Tibial nerve (tissue), 4 donors: ENCODE results near the gene LIMD2. TPM values are rescaled to one million over a fixed set of nuclear protein-coding genes. Genes with fewer than 3 reads are reported as not detected.
A peak's percentile ranks its signal among the peaks of the same experiment; 100 is the strongest.

Source experiments
- DNase-seq, 2 donors: peaks; one replicate each; pipeline ENCODE4 v3.0.0-alpha.2; 2019; ENCODE audit warnings: low spot score in 2 of 2
- H3K27ac ChIP-seq, 4 donors: fragments of 200-600 bp; sonication (generic) in 3 of 4; one replicate each; pipeline ENCODE4 v1.5.1; 2017 to 2019; ENCODE audit warnings: mild to moderate bottlenecking in 1 of 4
- H3K27me3 ChIP-seq, 2 donors: fragments of 200-600 bp; sonication (generic) in 1 of 2; one replicate each; pipeline versions ENCODE4 v1.5.1 to v1.6.0; 2017 to 2019
- H3K36me3 ChIP-seq, 3 donors: fragments of 200-600 bp; sonication (generic); one replicate each; pipeline ENCODE4 v1.5.1; 2018 to 2019
- H3K4me1 ChIP-seq, 4 donors: fragments of 200-600 bp; sonication (generic) in 3 of 4; one replicate each; pipeline ENCODE4 v1.5.1; 2017 to 2019
- H3K4me3 ChIP-seq, 4 donors: fragments of 200-600 bp; sonication (generic) in 3 of 4; one replicate each; pipeline ENCODE4 v1.5.1; 2017 to 2019; ENCODE audit warnings: mild to moderate bottlenecking in 1 of 4, moderate library complexity in 1 of 4
- H3K9me3 ChIP-seq, 4 donors: fragments of 200-600 bp; sonication (generic) in 3 of 4; one replicate each; pipeline ENCODE4 v1.5.1; 2017 to 2019
- EP300 ChIP-seq, 2 donors: sonication (generic); formaldehyde crosslinking; IDR thresholded peaks; one replicate each; pipeline ENCODE4 v1.6.1; 2017; ENCODE audit warnings: antibody characterized with exemption in 2 of 2, mild to moderate bottlenecking in 1 of 2
- POLR2A ChIP-seq, 2 donors: fragments of 450-650 bp; IDR thresholded peaks; one replicate each; pipeline ENCODE4 v1.6.1; 2017; ENCODE audit warnings: antibody characterized with exemption in 2 of 2, mild to moderate bottlenecking in 2 of 2, moderate library complexity in 2 of 2
- WGBS, 2 donors: methylation state at CpG; one replicate each; pipeline ENCODE4 v1.1.5; 2018; 5-methylcytosine and 5-hydroxymethylcytosine counted together
- total RNA-seq, 4 donors: library from RNA; depleted of rRNA; stranded (reverse); fragments of >200 nt; gene quantifications; one replicate each; pipeline ENCODE4 v1.1.0, GENCODE V29; 2016
- TF ChIP-seq, protein P1 (sequence below), 5 experiments: fragments of 200-600 bp in 3 of 5; fragments of 450-650 bp in 2 of 5; sonication (generic) in 3 of 5; IDR thresholded peaks; one replicate each; pipeline ENCODE4 v1.5.1; 2016 to 2019; ENCODE audit warnings: antibody characterized with exemption in 5 of 5, mild to moderate bottlenecking in 3 of 5, moderate library complexity in 2 of 5

Gene LIMD2
- total RNA-seq, 4 donors from 2014 or later = 7.5 to 40.2 (median 25.2) TPM

DNA sequence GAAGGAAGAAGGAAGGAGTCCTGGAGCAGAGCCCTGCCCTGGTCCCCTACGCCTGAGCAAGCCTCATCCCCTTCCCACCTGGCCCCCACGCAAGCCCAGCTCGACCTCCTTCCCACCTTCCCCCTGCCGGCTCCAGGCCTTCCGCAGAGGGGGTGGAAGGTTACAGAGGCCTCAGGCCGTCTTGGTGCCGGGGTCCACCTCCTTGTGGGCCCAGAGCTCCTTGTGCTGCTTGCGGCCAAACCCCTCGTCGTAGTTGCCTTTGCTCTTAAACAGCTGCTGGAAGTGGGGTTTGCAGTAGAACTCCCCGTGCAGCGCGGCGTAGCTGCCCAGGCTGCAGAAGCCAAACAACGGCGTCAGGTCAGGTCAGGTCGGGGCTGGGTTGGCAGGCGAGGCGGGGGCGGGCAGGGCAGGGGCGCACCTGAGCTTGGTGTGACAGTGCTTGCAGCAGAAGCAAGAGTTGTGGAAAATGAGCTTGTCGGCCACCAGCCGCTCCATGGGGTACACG lies 1.5 kb downstream of the LIMD2 start:
- peaks cover 0 to 31% (median 5%) of the 10 kb centered on the region in 3 donors for H3K36me3 ChIP-seq
- peak overlapping the region in 3 of 4 donors; percentile 85 to 97 (median 90) for H3K27ac ChIP-seq
- peak overlapping the region; percentile 41 to 84 (median 62) for H3K4me3 ChIP-seq
- WGBS, 2 donors = 39 to 43% methylated on average over 17 to 20 of the region's 24 CpGs
- H3K9me3 ChIP-seq = no peaks in the 10 kb centered on the region
- peaks cover 0 to 77% (median 35%) of the 10 kb centered on the region in 4 donors for H3K4me1 ChIP-seq
- H3K27me3 ChIP-seq = no peaks in the 10 kb centered on the region
- no peak for DNase-seq
- TF ChIP-seq POLR2A (IDR thresholded peaks at IDR 0.05) = no peak
- TF ChIP-seq, protein P1, sequence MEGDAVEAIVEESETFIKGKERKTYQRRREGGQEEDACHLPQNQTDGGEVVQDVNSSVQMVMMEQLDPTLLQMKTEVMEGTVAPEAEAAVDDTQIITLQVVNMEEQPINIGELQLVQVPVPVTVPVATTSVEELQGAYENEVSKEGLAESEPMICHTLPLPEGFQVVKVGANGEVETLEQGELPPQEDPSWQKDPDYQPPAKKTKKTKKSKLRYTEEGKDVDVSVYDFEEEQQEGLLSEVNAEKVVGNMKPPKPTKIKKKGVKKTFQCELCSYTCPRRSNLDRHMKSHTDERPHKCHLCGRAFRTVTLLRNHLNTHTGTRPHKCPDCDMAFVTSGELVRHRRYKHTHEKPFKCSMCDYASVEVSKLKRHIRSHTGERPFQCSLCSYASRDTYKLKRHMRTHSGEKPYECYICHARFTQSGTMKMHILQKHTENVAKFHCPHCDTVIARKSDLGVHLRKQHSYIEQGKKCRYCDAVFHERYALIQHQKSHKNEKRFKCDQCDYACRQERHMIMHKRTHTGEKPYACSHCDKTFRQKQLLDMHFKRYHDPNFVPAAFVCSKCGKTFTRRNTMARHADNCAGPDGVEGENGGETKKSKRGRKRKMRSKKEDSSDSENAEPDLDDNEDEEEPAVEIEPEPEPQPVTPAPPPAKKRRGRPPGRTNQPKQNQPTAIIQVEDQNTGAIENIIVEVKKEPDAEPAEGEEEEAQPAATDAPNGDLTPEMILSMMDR (IDR thresholded peaks at IDR 0.05) = no peak
- TF ChIP-seq EP300 (IDR thresholded peaks at IDR 0.05) = no peak

DNA sequence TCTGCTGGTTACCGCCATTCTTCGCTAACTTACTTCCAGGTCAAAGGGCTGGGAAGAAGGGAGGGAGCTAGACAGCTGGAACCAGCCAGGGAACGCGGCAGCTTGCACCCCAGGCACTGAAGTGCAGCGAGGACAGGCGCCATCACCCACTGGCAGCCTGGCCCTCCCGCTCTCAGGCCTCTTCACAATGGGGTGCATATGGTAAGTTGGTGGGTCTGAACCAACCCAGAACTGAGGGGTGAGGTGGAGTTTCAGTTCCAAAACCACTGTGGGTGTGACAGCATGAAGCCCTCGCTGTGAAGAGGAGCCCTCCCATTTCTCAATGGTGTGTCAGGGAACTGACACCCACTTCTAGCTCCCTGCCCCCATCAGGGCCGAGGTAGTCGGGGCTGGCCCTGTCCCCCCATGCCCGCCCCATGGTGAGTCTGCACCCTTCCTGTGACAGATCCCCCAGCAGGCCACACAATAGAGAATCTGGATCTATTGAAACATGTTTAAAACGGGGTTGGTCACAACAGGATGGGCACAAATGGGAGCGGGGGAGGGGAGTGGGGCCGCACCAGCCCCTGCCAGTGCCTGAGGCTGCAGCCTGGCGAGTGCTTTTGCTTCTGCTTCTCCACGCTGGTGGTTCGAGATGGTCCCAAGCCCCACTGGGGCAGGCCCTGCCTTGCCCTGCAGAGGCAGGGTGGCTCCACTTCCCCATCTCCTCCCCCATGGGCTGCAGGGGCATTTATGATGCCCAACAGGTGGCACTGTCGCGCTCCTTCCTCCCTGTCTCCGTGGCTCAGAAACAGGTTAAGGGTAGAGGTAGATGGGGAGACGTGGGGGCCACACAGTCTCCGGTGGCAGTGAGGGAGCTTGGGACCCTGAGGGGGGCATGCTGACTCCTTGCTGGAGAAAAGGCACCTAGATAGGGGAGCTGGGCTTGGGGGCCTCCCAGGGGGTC lies 2.3 kb downstream of the LIMD2 start:
- H3K27me3 ChIP-seq = no peaks in the 10 kb centered on the region
- peak overlapping the region in 2 of 4 donors; percentile 68 to 84 for H3K4me3 ChIP-seq
- H3K4me1 ChIP-seq = peaks cover 0 to 77% (median 35%) of the 10 kb centered on the region in 4 donors
- peaks cover 0 to 34% (median 14%) of the 10 kb centered on the region in 3 donors for H3K36me3 ChIP-seq
- no peak for DNase-seq
- TF ChIP-seq POLR2A (IDR thresholded peaks at IDR 0.05) = no peak
- TF ChIP-seq, protein P1 (IDR thresholded peaks at IDR 0.05) = peak in 4 of 5 experiments; percentile 28 to 54 (median 38)
- TF ChIP-seq EP300 (IDR thresholded peaks at IDR 0.05) = peak in 1 of 2 donors; percentile 5
- H3K27ac ChIP-seq = peak overlapping the region in 3 of 4 donors; percentile 85 to 97 (median 90)
- no peaks in the 10 kb centered on the region for H3K9me3 ChIP-seq
- WGBS, 2 donors = 54 to 56% methylated on average over 19 to 22 of the region's 22 CpGs

DNA sequence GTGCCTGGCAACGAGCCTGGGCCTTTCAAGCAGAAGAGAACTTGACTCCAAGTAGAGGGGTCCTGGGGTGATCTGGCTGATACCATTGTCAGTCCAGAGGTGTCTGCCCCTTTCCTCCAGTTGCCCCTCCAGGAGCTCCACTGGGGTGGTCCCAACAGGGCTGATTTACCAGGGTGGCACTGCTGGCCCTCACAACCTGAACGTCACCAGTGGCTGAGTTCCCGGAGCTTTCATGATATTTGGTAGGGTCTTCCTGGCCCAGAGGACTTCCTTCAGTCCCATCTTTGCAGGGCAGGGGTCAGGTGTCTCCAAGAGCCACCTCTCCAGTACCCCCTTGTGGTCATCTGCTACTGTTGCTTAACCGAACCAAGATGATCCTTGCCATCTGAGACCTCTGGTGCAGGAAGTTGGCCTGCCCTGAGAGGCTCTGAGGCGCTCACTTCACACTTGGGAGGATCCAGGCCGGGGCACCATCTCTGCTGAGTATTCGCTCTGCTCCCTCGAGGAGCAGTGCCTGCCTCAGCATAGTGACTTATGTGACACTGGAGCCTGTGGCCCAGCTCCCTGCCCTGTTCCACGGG lies 3.5 kb downstream of the LIMD2 start:
- peak overlapping the region in 3 of 4 donors; percentile 85 to 97 (median 90) for H3K27ac ChIP-seq
- no peak for DNase-seq
- H3K27me3 ChIP-seq = no peaks in the 10 kb centered on the region
- peaks cover 0 to 70% (median 34%) of the 10 kb centered on the region in 4 donors for H3K4me1 ChIP-seq
- no peaks in the 10 kb centered on the region for H3K9me3 ChIP-seq
- TF ChIP-seq POLR2A (IDR thresholded peaks at IDR 0.05) (no peak), EP300 (IDR thresholded peaks at IDR 0.05) (peak in 1 of 2 donors; percentile 6)
- TF ChIP-seq, protein P1 (IDR thresholded peaks at IDR 0.05) = peak in 3 of 5 experiments; percentile 16 to 39 (median 30)
- WGBS, 2 donors = 51 to 59% methylated on average over 6 to 9 of the region's 9 CpGs
- no peak overlapping the region for H3K4me3 ChIP-seq
- H3K36me3 ChIP-seq = peaks cover 0 to 46% (median 25%) of the 10 kb centered on the region in 3 donors

DNA sequence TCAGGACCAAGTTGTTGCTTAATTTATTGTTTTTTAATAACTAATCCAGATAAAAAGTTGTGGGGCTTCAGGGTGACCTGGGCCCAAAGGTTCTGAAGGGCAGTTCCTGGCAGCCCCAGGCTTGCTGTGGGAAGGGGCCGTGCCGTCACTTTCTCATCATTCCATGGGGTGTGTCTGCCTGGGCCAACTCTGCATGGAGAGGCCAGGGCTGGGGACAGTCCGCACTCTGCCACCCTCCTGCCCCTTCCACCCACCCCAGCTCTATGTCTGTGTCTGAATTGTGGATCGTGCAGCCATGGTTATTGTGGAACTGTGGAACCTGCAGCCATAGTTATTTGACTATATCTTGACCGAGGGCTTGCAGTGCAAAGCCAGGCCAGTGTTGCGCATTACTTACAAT lies 4.0 kb downstream of the LIMD2 start:
- WGBS, 2 donors = 69% methylated on average over 6 of the region's 6 CpGs
- no peak overlapping the region for H3K4me3 ChIP-seq
- H3K9me3 ChIP-seq = no peaks in the 10 kb centered on the region
- DNase-seq = no peak
- TF ChIP-seq POLR2A (IDR thresholded peaks at IDR 0.05) (no peak), EP300 (IDR thresholded peaks at IDR 0.05) (no peak)
- TF ChIP-seq, protein P1 (IDR thresholded peaks at IDR 0.05) = no peak
- H3K36me3 ChIP-seq = peaks cover 1 to 51% (median 28%) of the 10 kb centered on the region in 3 donors
- H3K4me1 ChIP-seq = peaks cover 0 to 64% (median 29%) of the 10 kb centered on the region in 4 donors
- no peaks in the 10 kb centered on the region for H3K27me3 ChIP-seq
- peak overlapping the region in 3 of 4 donors; percentile 15 to 97 (median 85) for H3K27ac ChIP-seq
